DMS53 treated with DMSO at 0.1 percent for 48 hours (cell line): ENCODE measurements around the gene RNF223.
A peak's percentile ranks its signal among the peaks of the same experiment; 100 is the strongest.
"Not testable (repeated sequence)": the region's sequence is repeated elsewhere in the genome, so short reads cannot be mapped to it uniquely, and the experiment has no call there.

Experiments used
- DNase-seq: peaks from one replicate; lab custom pipeline; 2025; ENCODE audit not compliant: unreplicated experiment; lab: John Stamatoyannopoulos, UW

The RNF223 gene

DNA sequence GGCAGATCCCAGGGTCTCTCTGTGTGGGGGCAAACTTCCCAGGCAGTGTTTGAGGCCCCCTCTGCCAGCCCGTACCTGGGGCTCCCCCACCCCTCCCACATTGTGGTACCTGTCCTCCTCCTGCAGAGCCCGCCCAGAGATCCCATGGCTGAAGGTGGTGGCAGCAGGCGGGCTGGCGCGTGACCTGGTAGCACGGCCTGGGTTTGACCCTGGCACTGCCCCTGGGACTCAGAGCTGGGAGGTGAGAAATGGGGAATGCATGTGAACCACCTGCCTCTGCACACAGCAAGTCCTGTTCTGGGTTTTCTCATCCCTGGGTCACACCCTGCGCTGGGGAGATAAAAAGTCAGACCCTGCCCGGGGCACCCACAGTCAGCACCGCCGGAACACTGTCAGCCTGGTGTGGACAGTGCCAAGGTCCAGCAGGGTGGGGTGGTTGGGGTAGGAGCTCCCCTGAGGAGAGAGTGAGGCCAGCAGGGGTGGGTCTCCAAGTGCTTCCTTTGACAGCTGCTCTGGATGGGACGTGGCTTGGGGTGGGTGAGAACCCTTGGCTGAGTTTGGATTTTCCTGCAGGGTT is 42.4 kb downstream of the RNF223 start:
- DNase-seq = no peak

DNA sequence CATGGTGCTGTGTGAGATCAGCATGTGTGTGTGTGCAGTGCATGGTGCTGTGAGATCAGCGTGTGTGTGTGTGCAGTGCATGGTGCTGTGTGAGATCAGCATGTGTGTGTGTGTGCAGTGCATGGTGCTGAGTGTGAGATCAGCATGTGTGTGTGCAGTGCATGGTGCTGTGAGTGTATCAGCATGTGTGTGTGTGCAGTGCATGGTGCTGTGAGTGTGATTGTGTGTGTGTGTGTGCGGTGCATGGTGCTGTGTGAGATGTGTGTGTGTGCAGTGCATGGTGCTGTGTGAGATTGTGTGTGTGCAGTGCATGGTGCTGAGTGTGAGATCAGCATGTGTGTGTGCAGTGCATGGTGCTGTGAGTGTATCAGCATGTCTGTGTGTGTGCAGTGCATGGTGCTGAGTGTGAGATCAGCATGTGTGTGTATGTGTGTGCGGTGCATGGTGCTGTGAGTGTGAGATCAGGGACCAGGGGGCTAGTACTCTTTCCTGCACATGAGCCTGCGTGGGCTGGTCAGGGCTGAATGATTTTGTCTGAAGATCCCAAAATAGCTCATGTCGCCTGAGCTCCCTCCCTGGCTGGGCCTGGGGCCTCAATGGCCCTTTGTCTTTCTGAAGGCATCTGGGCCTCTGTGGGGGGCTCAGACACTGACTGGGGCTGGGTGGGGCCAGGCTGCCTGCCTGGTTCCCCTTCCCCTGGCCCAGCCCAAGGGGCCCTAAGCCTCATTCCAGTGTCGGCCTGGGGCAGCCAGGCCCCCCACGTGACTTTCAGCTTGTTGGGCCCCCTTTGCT is 43.0 kb downstream of the RNF223 start:
- not testable (repeated sequence) for DNase-seq

DNA sequence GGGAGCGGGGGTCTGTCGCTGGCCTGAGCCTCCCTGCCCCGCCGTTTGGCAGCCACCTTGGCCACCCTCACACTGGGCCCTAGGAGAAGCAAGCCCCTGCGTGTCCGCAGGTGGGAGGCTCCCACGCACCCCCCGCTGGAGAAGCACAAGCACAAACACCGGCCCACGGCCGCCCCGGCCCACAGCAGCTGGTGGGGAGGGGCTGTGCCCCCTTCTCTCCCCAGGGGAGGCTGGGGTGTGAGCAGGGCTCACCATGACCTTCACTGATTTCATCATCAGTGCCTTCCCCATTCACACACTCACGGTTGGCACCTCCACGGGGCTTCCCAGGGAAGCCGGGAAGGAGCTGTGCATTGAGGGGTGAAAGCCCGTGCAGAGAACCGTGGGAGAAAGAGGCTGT is 46.3 kb downstream of the RNF223 start:
- DNase-seq = no peak

DNA sequence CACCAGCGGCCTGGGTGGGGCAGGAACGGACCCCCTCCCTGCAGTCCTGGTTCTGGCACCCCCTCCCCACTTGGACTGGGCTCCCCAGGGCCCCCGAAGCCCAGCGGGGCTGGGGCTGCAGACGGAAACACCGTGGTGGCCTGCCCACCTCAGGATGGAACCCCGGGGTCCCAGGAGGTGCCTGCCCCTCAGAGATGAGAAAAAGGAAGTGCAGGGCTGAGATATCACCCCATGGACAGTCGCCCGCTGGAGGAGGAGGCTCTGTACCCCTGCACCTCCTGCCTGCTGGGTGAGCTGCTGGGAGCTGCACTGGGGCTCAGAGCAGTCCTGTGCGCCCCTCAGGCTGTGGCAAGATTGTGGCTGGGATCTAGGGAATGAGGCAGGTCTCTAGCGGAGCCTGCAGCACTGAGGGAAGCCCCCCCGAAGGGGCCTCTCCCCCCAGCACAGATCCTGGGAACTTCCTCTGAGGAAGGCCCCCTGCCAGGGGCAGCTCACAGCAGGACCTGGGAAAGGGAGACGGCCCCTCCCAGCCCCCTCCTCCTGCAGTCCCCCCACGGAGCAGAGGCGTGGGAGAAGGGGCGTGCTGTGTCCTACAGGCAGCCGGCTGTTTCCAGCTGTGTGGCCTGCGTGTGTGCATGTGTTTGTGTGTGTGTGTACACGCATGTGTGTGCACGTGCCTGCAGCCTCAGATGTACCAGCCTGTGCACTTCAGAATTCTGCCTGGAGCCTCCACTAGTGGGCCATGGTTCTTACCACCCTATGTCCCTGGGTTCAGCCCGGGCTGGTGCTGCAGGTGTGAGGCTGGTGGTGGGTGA is 47.3 kb downstream of the RNF223 start:
- DNase-seq = no peak

DNA sequence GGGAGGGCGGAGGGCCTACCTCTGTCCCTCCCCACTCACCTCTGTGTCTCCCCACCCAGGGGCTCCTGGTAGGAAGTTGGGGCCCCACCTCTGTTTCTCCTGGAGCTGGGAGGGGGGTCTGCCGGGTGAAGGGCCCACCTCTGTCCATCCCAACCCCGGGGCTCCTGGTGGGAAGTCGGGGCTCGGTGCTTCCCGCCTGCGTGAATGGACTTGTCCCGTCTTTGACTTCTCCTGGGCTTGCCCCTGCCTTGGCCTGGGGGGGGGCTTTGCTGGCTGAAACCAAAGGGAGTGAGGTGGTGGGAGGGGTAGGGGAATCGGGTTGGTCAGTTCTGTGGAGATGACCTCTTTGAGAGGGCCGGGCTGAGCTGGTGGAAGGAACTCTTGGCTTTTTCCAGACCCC is 48.4 kb downstream of the RNF223 start:
- DNase-seq = no peak

DNA sequence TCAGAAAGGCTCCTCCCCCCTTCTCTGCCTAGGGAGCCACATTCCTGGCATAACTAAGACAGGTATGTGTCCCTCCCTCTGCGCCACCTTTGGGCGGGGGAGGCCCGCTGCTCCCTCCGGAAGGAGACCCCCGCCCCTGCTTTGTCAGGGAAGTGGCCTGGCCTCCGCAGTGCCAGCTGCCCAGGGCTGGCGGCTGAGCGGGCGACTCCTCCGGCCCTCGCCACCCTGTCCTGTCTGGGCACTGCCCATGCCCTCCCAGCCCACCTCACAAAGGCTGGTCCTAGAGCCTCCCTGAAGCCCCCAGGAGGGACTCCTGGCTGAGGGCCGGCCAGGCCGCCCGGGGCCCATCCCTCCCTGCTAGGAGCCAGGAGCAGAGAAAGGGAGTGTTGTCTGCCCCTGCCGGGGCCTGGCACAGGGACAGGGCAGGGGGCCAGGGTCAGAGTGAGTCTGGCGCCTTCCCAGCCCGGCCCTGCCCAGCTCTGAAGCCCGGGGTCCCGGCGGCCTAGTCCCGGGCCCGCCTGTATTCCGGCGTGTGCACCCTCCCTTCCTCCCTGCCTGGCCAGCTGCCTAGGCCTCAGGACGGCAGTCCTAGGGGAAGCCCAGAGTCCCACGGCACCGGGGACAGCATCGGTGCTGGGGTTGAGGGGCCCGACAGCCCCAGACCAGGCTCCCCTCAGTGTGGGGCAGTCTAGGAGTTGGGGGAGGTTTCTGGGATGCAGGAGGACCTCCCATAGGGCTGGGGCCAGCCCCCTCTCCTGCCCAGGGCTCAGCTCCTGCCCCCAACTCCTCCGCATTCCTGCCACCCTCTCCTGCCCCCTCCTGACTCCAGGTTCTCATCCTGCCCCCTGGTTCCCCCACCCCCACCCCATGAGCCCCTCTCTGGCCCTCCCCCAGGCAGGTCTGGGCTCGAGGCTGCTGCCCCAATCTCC is 49.1 kb downstream of the RNF223 start:
- no peak for DNase-seq

DNA sequence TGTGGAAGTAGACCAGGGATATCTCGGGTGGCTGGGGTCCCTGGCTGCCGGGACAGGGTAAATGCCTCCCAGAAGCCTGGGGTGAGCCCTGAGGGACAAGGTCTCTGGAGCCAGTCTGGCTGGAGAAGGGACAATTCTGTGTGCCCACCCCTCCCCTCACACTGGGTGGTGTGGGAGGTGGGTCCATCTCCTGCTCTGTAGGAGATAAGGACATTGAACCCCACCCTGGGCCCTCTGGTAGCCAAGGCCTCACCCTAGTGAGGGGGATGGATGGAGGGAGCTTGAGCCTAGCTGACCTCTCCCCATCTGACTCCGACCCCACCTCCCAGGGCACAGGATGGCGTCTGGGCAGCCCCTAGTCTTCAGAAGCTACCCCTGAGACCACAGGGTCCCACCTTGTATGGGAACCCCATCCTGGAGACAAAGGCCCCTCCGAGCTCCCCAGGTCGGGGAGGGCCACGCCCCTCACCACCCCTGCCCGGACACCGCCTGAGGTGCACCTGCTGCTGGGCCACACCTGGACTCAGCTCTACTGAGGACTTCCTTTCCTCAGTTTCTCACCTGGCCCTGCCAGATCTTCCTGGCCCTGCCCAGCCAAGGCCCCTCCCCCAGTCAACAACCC is 49.8 kb downstream of the RNF223 start:
- DNase-seq = no peak

DNA sequence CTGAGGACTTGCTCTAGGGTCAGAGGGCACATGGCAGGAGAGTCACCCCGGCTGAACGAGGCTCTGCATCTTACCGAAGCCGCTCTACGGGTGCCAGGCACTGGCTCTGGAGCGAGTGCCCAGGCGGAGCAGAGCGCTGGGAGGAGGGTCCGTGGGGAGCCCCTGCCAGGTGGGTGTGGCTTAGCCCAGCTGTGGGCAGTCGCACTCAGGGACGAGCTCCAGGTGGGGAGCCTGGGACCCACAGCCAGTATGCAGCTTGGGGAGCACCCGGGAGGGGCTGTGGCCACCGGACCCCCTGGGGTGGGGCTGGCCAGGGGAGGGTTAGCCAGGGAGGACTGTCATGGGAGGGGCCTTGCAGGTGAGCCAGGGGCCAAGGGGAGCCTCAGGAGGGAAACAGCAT is 50.4 kb downstream of the RNF223 start:
- DNase-seq = no peak

DNA sequence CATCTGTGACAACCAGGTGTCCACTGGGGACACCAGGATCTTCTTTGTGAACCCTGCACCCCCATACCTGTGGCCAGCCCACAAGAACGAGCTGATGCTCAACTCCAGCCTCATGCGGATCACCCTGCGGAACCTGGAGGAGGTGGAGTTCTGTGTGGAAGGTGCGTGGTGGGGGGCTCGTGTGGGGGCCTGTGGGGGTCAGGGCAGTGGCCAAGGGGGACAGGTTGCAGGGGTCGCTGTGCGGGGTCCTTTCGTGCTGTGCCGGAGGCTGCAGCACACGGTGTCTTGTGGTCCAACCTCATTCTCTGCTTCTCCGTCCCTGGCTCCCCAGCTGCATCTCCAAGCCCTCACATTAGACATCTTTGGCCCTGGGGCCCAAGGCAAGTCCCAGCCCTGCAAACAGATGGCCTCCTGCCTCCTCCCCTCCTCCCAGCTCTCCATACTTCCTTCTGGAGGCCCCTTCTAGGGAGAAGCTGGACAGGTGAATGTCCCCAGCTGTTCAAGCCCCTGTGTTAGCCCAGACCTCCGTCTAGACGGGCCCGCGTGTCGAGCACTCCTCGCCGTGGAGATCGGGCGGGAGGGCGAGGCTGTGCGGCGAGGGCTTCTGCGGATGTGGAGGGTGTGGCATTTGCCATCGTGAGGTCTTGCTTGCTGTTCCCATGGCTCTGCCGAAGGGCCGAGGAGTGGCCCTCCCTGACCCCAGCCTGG is 51.6 kb downstream of the RNF223 start:
- no peak for DNase-seq

DNA sequence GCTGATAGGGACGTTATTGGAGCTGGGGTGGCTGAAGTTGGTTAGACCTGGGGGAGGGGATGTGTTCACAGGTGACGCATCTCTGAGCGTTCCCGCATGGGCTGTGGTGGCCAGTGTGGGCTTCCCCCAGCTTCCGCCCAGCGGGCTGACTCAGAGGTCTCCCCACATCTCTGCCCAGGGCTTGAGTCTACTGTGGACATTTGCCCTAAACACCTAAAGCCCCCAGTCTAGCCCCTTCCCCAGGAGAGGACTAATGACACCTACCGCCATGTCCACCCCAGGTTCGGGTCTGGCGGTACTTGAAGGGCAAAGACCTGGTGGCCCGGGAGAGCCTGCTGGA is 52.2 kb downstream of the RNF223 start:
- DNase-seq = no peak

DNA sequence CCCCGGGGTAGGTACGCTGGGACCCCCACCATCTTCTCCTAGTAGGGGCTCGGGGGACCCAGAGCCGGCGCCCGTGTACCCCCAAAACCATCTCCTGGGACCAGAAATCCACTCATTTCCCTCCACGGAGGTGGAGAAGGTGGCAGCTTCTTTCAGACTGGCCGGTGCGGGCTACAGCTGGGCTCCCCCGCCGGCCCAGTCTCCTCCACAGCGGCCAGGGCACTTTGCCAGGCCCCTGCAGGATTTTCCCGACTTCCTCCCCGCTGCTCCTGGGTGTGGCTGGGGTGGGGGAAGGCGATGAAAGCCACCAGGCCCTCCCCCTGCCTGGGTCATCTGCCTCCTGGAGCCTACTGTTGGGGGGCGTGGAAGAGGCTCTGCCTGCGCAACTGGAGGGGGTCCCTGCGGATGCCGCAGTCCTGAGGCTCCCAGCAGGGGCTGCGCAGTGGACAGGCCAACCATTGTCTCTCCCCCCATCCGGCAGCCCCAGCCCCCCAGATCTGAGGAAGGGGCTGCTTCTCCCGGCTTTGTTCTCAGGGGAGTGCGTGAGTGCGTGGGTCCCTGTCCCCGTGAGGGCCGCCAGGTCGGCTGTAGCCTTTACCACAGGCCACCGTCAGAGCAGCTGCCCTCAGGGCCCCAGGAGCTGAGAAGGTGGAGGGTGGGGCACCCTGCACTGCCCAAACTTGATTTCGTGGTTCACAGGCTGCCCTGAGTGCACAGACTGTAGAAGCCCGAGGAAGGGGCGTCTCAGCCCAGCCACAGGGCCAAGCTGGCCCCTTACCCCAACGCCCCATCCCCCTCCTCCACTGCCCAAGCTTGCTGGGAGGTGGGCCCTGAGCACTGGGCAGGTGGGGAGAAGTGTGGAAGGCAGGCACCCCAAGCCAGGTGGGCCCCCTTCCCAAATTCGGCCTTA is 52.8 kb downstream of the RNF223 start:
- DNase-seq = peak; percentile 5
